BLaER1 treated with 17β-estradiol and CSF1 and Interleukin-3, amounts not matched to agents 10 nM and 100 nM (cell line): Measurements from ENCODE around the gene PID1.

ENCODE experiments used
- H3K27ac ChIP-seq, 11 experiments: shearing (Covaris generic); formaldehyde crosslinking; 2 replicates each; pipeline ENCODE4 v1.8.1; 2022
- H3K27me3 ChIP-seq, 11 experiments: shearing (Covaris generic); formaldehyde crosslinking; 2 replicates each; pipeline ENCODE4 v1.8.1; 2022
- H3K36me3 ChIP-seq, 11 experiments: shearing (Covaris generic); formaldehyde crosslinking; 2 replicates each; pipeline ENCODE4 v1.8.1; 2022
- H3K4me1 ChIP-seq, 10 experiments: shearing (Covaris generic); formaldehyde crosslinking; 2 replicates each; pipeline ENCODE4 v1.8.1; 2022
- H3K4me2 ChIP-seq, 11 experiments: shearing (Covaris generic); formaldehyde crosslinking; 2 replicates each; pipeline ENCODE4 v1.8.1; 2022
- H3K4me3 ChIP-seq, 10 experiments: shearing (Covaris generic); formaldehyde crosslinking; 2 replicates each; pipeline ENCODE4 v1.8.1; 2022
- H3K9ac ChIP-seq, 11 experiments: shearing (Covaris generic); formaldehyde crosslinking; 2 replicates each; pipeline ENCODE4 v1.8.1; 2022
- H3K9me3 ChIP-seq, 11 experiments: shearing (Covaris generic); formaldehyde crosslinking; replicated peaks in 1 of 11; 2 replicates each; pipeline ENCODE4 v1.8.1; 2022
- H4K20me1 ChIP-seq, 11 experiments: shearing (Covaris generic); formaldehyde crosslinking; 2 replicates each; pipeline ENCODE4 v1.8.1; 2022
- Cebpa-rat ChIP-seq, 11 experiments: shearing (Covaris generic); IDR thresholded peaks; 2 replicates each; pipeline ENCODE4 v1.8.1; 2022

PID1 gene

GRCh38 chr2:229059331-229060033 is 211.6 kb downstream of the PID1 start:
- TF ChIP-seq Cebpa-rat (IDR thresholded peaks at IDR 0.05) = no peak
- Histone ChIP-seq H3K9ac (no peak overlapping the region), H3K4me2 (no peak overlapping the region), H4K20me1 (no peaks in the 10 kb centered on the region), H3K27ac (no peak overlapping the region), H3K4me3 (no peak overlapping the region), H3K9me3 (peaks cover 0 to 9% (median 0%) of the 10 kb centered on the region in 11 experiments; a peak in 4 of 22 replicates), H3K27me3 (no peaks in the 10 kb centered on the region), H3K4me1 (no peaks in the 10 kb centered on the region), H3K36me3 (no peaks in the 10 kb centered on the region)

- H3K27me3 ChIP-seq = no peaks in the 10 kb centered on the region
- no peak overlapping the region for H3K27ac ChIP-seq
- TF ChIP-seq Cebpa-rat (IDR thresholded peaks at IDR 0.05) = no peak
- H3K4me2 ChIP-seq = no peak overlapping the region
- no peak overlapping the region for H3K4me3 ChIP-seq
- no peaks in the 10 kb centered on the region for H4K20me1 ChIP-seq
- H3K4me1 ChIP-seq = no peaks in the 10 kb centered on the region
- no peaks in the 10 kb centered on the region for H3K36me3 ChIP-seq
- H3K9me3 ChIP-seq = peaks cover 0 to 9% (median 0%) of the 10 kb centered on the region in 11 experiments; a peak in 4 of 22 replicates
- H3K9ac ChIP-seq = no peak overlapping the region
Observed at GRCh38 chr2:229057976-229058553, 213.0 kb downstream of the PID1 start.

GRCh38 chr2:229054311-229054710 is 216.8 kb downstream of the PID1 start:
- H3K4me2 ChIP-seq = no peak overlapping the region
- no peaks in the 10 kb centered on the region for H4K20me1 ChIP-seq
- TF ChIP-seq Cebpa-rat (IDR thresholded peaks at IDR 0.05) = no peak
- H3K9ac ChIP-seq = no peak overlapping the region
- H3K4me3 ChIP-seq = no peak overlapping the region
- no peaks in the 10 kb centered on the region for H3K4me1 ChIP-seq
- no peak overlapping the region for H3K27ac ChIP-seq
- no peaks in the 10 kb centered on the region for H3K27me3 ChIP-seq
- no peaks in the 10 kb centered on the region for H3K9me3 ChIP-seq
- H3K36me3 ChIP-seq = no peaks in the 10 kb centered on the region

GRCh38 chr2:229051798-229052197 is 219.3 kb downstream of the PID1 start:
- H3K4me2 ChIP-seq = no peak overlapping the region
- no peaks in the 10 kb centered on the region for H3K9me3 ChIP-seq
- H3K4me3 ChIP-seq = no peak overlapping the region
- no peaks in the 10 kb centered on the region for H3K36me3 ChIP-seq
- H4K20me1 ChIP-seq = no peaks in the 10 kb centered on the region
- H3K27ac ChIP-seq = no peak overlapping the region
- H3K9ac ChIP-seq = no peak overlapping the region
- no peak for TF ChIP-seq Cebpa-rat (IDR thresholded peaks at IDR 0.05)
- H3K27me3 ChIP-seq = no peaks in the 10 kb centered on the region
- no peaks in the 10 kb centered on the region for H3K4me1 ChIP-seq

- no peak overlapping the region for H3K9ac ChIP-seq
- H3K27me3 ChIP-seq = no peaks in the 10 kb centered on the region
- H3K4me3 ChIP-seq = no peak overlapping the region
- H3K27ac ChIP-seq = no peak overlapping the region
- no peaks in the 10 kb centered on the region for H3K36me3 ChIP-seq
- no peak overlapping the region for H3K4me2 ChIP-seq
- TF ChIP-seq Cebpa-rat (IDR thresholded peaks at IDR 0.05) = no peak
- no peaks in the 10 kb centered on the region for H3K9me3 ChIP-seq
- H4K20me1 ChIP-seq = no peaks in the 10 kb centered on the region
- no peaks in the 10 kb centered on the region for H3K4me1 ChIP-seq
Observed at GRCh38 chr2:229050133-229050532, 221.0 kb downstream of the PID1 start.

- Histone ChIP-seq H3K9ac (no peak overlapping the region), H3K4me2 (no peak overlapping the region)
Observed at GRCh38 chr2:229048134-229048533, 223.0 kb downstream of the PID1 start.

GRCh38 chr2:229045671-229046070 is 225.4 kb downstream of the PID1 start:
- no peak overlapping the region for H3K4me3 ChIP-seq
- H3K9me3 ChIP-seq = no peaks in the 10 kb centered on the region
- no peak overlapping the region for H3K4me2 ChIP-seq
- H4K20me1 ChIP-seq = no peaks in the 10 kb centered on the region
- no peaks in the 10 kb centered on the region for H3K27me3 ChIP-seq
- no peak overlapping the region for H3K27ac ChIP-seq
- H3K9ac ChIP-seq = no peak overlapping the region
- no peaks in the 10 kb centered on the region for H3K36me3 ChIP-seq
- H3K4me1 ChIP-seq = no peaks in the 10 kb centered on the region
- TF ChIP-seq Cebpa-rat (IDR thresholded peaks at IDR 0.05) = no peak

More at GRCh38 chr2:229048134-229048533, 223.0 kb downstream of the PID1 start:
- Histone ChIP-seq H4K20me1 (no peaks in the 10 kb centered on the region), H3K36me3 (no peaks in the 10 kb centered on the region), H3K4me3 (no peak overlapping the region), H3K9me3 (no peaks in the 10 kb centered on the region), H3K27me3 (no peaks in the 10 kb centered on the region), H3K4me1 (no peaks in the 10 kb centered on the region), H3K27ac (no peak overlapping the region)
- TF ChIP-seq Cebpa-rat (IDR thresholded peaks at IDR 0.05) = no peak

GRCh38 chr2:229044581-229044980 is 226.5 kb downstream of the PID1 start:
- H3K4me2 ChIP-seq = no peak overlapping the region
- H3K27me3 ChIP-seq = no peaks in the 10 kb centered on the region
- H3K4me3 ChIP-seq = no peak overlapping the region
- no peak for TF ChIP-seq Cebpa-rat (IDR thresholded peaks at IDR 0.05)
- H3K4me1 ChIP-seq = no peaks in the 10 kb centered on the region
- H3K9ac ChIP-seq = no peak overlapping the region
- H4K20me1 ChIP-seq = no peaks in the 10 kb centered on the region
- H3K36me3 ChIP-seq = no peaks in the 10 kb centered on the region
- H3K27ac ChIP-seq = no peak overlapping the region
- no peaks in the 10 kb centered on the region for H3K9me3 ChIP-seq

GRCh38 chr2:229043681-229044080 is 227.4 kb downstream of the PID1 start:
- Histone ChIP-seq H3K9ac (no peak overlapping the region), H3K4me2 (no peak overlapping the region), H3K4me1 (no peaks in the 10 kb centered on the region), H4K20me1 (no peaks in the 10 kb centered on the region), H3K27me3 (no peaks in the 10 kb centered on the region), H3K27ac (no peak overlapping the region), H3K36me3 (no peaks in the 10 kb centered on the region), H3K9me3 (no peaks in the 10 kb centered on the region), H3K4me3 (no peak overlapping the region)
- no peak for TF ChIP-seq Cebpa-rat (IDR thresholded peaks at IDR 0.05)

GRCh38 chr2:229042349-229042748 is 228.7 kb downstream of the PID1 start:
- H4K20me1 ChIP-seq = no peaks in the 10 kb centered on the region
- no peak overlapping the region for H3K4me2 ChIP-seq
- no peak overlapping the region for H3K9ac ChIP-seq
- no peak overlapping the region for H3K4me3 ChIP-seq
- no peaks in the 10 kb centered on the region for H3K36me3 ChIP-seq
- H3K27me3 ChIP-seq = no peaks in the 10 kb centered on the region
- no peak overlapping the region for H3K27ac ChIP-seq
- H3K9me3 ChIP-seq = no peaks in the 10 kb centered on the region
- H3K4me1 ChIP-seq = no peaks in the 10 kb centered on the region
- no peak for TF ChIP-seq Cebpa-rat (IDR thresholded peaks at IDR 0.05)
